IMR-90 (cell line): Measurements from ENCODE around the gene ANXA2.

Source experiments
- BHLHE40 ChIP-seq: fragments of 150-350 bp; IDR thresholded peaks from 2 replicates; pipeline ENCODE4 v1.6.1; 2016; ENCODE audit warnings: mild to moderate bottlenecking, low read depth, low read length
- CEBPB ChIP-seq: IDR thresholded peaks from 2 replicates; pipeline ENCODE4 v1.6.1; 2012; ENCODE audit warnings: low read depth, low read length, improper control_type of control experiment
- CHD1 ChIP-seq: IDR thresholded peaks from 2 replicates; pipeline ENCODE4 v1.6.1; 2012; ENCODE audit warnings: low read depth, low read length, improper control_type of control experiment
- CTCF ChIP-seq: conservative IDR thresholded peaks from 2 replicates; pipeline ENCODE4 v1.5.1; 2012; ENCODE audit warnings: mild to moderate bottlenecking, low read depth, low read length, improper control_type of control experiment
- MAFK ChIP-seq: IDR thresholded peaks from 2 replicates; pipeline ENCODE4 v1.6.1; 2012; ENCODE audit warnings: low read depth, low read length, improper control_type of control experiment
- MAZ ChIP-seq: IDR thresholded peaks from 2 replicates; pipeline ENCODE4 v1.6.1; 2012; ENCODE audit warnings: low read depth, mild to moderate bottlenecking, low read length, improper control_type of control experiment, moderate library complexity, borderline replicate concordance
- MXI1 ChIP-seq: IDR thresholded peaks from 2 replicates; pipeline ENCODE4 v1.6.1; 2012; ENCODE audit warnings: low read depth, mild to moderate bottlenecking, low read length, moderate library complexity, borderline replicate concordance
- NFE2L2 ChIP-seq: fragments of 150-350 bp; IDR thresholded peaks from 2 replicates; pipeline ENCODE4 v1.6.1; 2016; ENCODE audit warnings: low read depth, mild to moderate bottlenecking, low read length
- POLR2A ChIP-seq: IDR thresholded peaks from 2 replicates; pipeline ENCODE4 v1.6.1; 2012; ENCODE audit warnings: mild to moderate bottlenecking, low read depth, low read length
- RAD21 ChIP-seq: IDR thresholded peaks from 2 replicates; pipeline ENCODE4 v1.6.1; 2012; ENCODE audit warnings: low read length, improper control_type of control experiment
- RCOR1 ChIP-seq: IDR thresholded peaks from 2 replicates; pipeline ENCODE4 v1.6.1; 2012; ENCODE audit warnings: mild to moderate bottlenecking, low read length, improper control_type of control experiment; ENCODE audit not compliant: insufficient replicate concordance
- RFX5 ChIP-seq: IDR thresholded peaks from 2 replicates; pipeline ENCODE4 v1.8.0; 2012; ENCODE audit warnings: low read depth, mild to moderate bottlenecking, low read length, moderate library complexity
- SMC3 ChIP-seq: fragments of 150-350 bp; IDR thresholded peaks from 2 replicates; pipeline ENCODE4 v1.6.1; 2016; ENCODE audit warnings: low read depth, mild to moderate bottlenecking, antibody characterized with exemption, low read length, moderate library complexity
- USF2 ChIP-seq: fragments of 150-350 bp; IDR thresholded peaks from 2 replicates; pipeline ENCODE4 v1.6.1; 2017; ENCODE audit warnings: mild to moderate bottlenecking, antibody characterized with exemption, low read length, low read depth

DNA sequence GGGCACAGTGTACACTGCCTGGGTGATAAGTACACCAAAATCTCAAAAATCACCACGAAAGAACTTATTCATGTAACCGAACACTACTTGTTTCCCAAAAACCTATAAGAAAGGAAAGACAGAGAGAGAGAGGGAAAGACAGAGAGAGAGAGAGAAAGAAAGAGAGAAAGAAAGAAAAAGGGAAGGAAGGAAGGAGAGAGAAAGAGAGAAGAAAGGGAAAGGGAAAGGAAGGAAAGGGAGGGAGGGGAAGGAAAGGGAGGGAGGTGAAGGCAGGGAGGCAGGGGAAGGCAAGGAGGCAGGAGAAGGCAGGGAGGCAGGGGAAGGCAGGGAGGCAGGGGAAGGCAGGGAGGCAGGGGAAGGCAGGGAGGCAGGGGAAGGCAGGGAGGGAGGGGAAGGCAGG, 48.2 kb downstream of the ANXA2 start:
- no peak for TF ChIP-seq POLR2A
- TF ChIP-seq CTCF = no peak
- no peak for TF ChIP-seq RAD21
- no peak for TF ChIP-seq CHD1
- no peak for TF ChIP-seq SMC3
- TF ChIP-seq RFX5 = no peak
- no peak for TF ChIP-seq USF2
- no peak for TF ChIP-seq CEBPB
- no peak for TF ChIP-seq MXI1
- no peak for TF ChIP-seq MAZ
- no peak for TF ChIP-seq BHLHE40
- TF ChIP-seq NFE2L2 = no peak
- TF ChIP-seq RCOR1 = no peak
- no peak for TF ChIP-seq MAFK
